HepG2 (cell line): ENCODE measurements around the gene ATG2B. TPM values are rescaled to one million over a fixed set of nuclear protein-coding genes. Genes with fewer than 3 reads are reported as not detected.

Source experiments
- ATAC-seq: fragments of 200-7000 bp; cut with Tn5 transposase; 3 replicates; pipeline ENCODE4 v1.9.1; 2020; ENCODE audit warnings: mild to moderate bottlenecking, moderate library complexity
- BruUV-seq: library from RNA; stranded (reverse); fragments of 400-500 nt; replicated peaks from 2 replicates; lab custom pipeline; 2021; lab: Mats Ljungman, UMichigan
- CTCF ChIA-PET: fragments of 300-600 bp; formaldehyde crosslinking; extraction: SDS; loops from one replicate; lab custom pipeline; 2021; ENCODE audit warnings: low total read pairs, inconsistent platforms, low intra/inter-chr PET ratio; lab: Yijun Ruan, JAX
- POLR2A ChIA-PET: fragments of 350-600 bp; sonication (Branson Sonifier 250); formaldehyde crosslinking; loops from one replicate; lab custom pipeline; 2020; ENCODE audit warnings: antibody characterized with exemption, inconsistent platforms; lab: Yijun Ruan, JAX
- DNase-seq: peaks from one replicate; pipeline ENCODE4 v3.0.0-alpha.2; 2015; ENCODE audit warnings: low spot score
- FAIRE-seq: peaks from 3 replicates; lab custom pipeline; 2011; peaks lifted over from hg19 to GRCh38; lab: Jason Lieb, UNC
- H2AFZ ChIP-seq: one replicate; pipeline ENCODE4 v1.6.1; 2011; ENCODE audit warnings: low read length, inconsistent platforms
- H3K27ac ChIP-seq: fragments of 300-600 bp; 3 replicates; pipeline ENCODE4 v1.8.0; 2011; ENCODE audit warnings: mixed run types, mild to moderate bottlenecking, mixed read lengths, low read length, inconsistent platforms; ENCODE audit not compliant: insufficient read depth; ENCODE audit errors: extremely low read length
- H3K27me3 ChIP-seq, 2 experiments: fragments of 200-600 bp in 1 of 2; 2 replicates in 1 of 2; 3 replicates in 1 of 2; pipeline versions ENCODE4 v1.6.0 to v1.8.0; 2011; ENCODE audit warnings: low read length in 2 of 2, mild to moderate bottlenecking in 2 of 2, moderate library complexity in 2 of 2, inconsistent platforms in 1 of 2; ENCODE audit not compliant: insufficient read depth in 2 of 2, control insufficient read depth in 1 of 2
- H3K36me3 ChIP-seq, 2 experiments: fragments of 200-600 bp in 1 of 2; replicated peaks in 1 of 2; 2 replicates in 1 of 2; 3 replicates in 1 of 2; pipeline versions ENCODE4 v1.5.1 to v1.8.0; 2011; ENCODE audit warnings: low read length in 2 of 2, inconsistent platforms in 1 of 2; ENCODE audit not compliant: insufficient read depth in 2 of 2, control insufficient read depth in 1 of 2
- H3K4me1 ChIP-seq: 2 replicates; pipeline ENCODE4 v1.5.1; 2012; ENCODE audit warnings: low read length, inconsistent platforms; ENCODE audit not compliant: insufficient read depth
- H3K4me2 ChIP-seq: 2 replicates; pipeline ENCODE4 v1.6.0; 2011; ENCODE audit warnings: low read depth, low read length, inconsistent platforms
- H3K4me3 ChIP-seq, 3 experiments: fragments of 200-600 bp in 1 of 3; sonication (generic), shearing (Covaris generic) in 1 of 3; replicated peaks in 1 of 3; 2 replicates each; pipeline ENCODE4 v1.5.1; 2011 to 2016; ENCODE audit warnings: low read length in 3 of 3, inconsistent platforms in 2 of 3, low read depth in 2 of 3, mild to moderate bottlenecking in 2 of 3, control low read depth in 1 of 3, mixed read lengths in 1 of 3; ENCODE audit not compliant: insufficient read depth in 1 of 3
- H3K79me2 ChIP-seq: one replicate; pipeline ENCODE4 v1.6.1; 2011; ENCODE audit warnings: low read length, inconsistent platforms; ENCODE audit not compliant: insufficient read depth
- H3K9ac ChIP-seq: 2 replicates; pipeline ENCODE4 v1.6.0; 2011; ENCODE audit warnings: mild to moderate bottlenecking, low read depth, low read length, inconsistent platforms; ENCODE audit not compliant: insufficient read depth
- H3K9me3 ChIP-seq: 2 replicates; pipeline ENCODE4 v1.5.1; 2012; ENCODE audit warnings: mild to moderate bottlenecking, low read length
- H4K20me1 ChIP-seq: 2 replicates; pipeline ENCODE4 v1.6.0; 2011; ENCODE audit warnings: inconsistent platforms, mild to moderate bottlenecking, low read length, moderate library complexity; ENCODE audit not compliant: insufficient read depth
- ATM ChIP-seq: fragments of 450-650 bp; IDR thresholded peaks from 2 replicates; pipeline ENCODE4 v1.7.1; 2017; ENCODE audit warnings: mild to moderate bottlenecking, borderline replicate concordance
- CC2D1A ChIP-seq: sonication (generic); formaldehyde crosslinking; IDR thresholded peaks from 2 replicates; pipeline ENCODE4 v1.8.1; 2023; ENCODE audit warnings: mild to moderate bottlenecking, missing genetic modification reagents
- GLMP ChIP-seq: sonication (generic); formaldehyde crosslinking; IDR thresholded peaks from 2 replicates; pipeline ENCODE4 v1.9.0; 2021; ENCODE audit warnings: missing genetic modification reagents, mild to moderate bottlenecking, borderline replicate concordance
- GTF3A ChIP-seq: sonication (generic); formaldehyde crosslinking; conservative IDR thresholded peaks from 2 replicates; pipeline ENCODE4 v1.4.0; 2020; ENCODE audit warnings: mild to moderate bottlenecking, missing genetic modification reagents
- HHEX ChIP-seq: IDR thresholded peaks from 2 replicates; pipeline ENCODE4 v1.6.1; 2016; ENCODE audit warnings: control low read depth
- NFRKB ChIP-seq: fragments of 450-650 bp; IDR thresholded peaks from 2 replicates; pipeline ENCODE4 v1.6.1; 2017
- NFYC ChIP-seq: IDR thresholded peaks from 2 replicates; pipeline ENCODE4 v1.6.1; 2016; ENCODE audit warnings: missing genetic modification reagents, missing compliant biosample characterization
- RXRA ChIP-seq: sonication (generic); formaldehyde crosslinking; IDR thresholded peaks from 2 replicates; pipeline ENCODE4 v1.5.1; 2020; ENCODE audit warnings: missing genetic modification reagents
- SP140L ChIP-seq: sonication (generic); formaldehyde crosslinking; IDR thresholded peaks from 2 replicates; pipeline ENCODE4 v1.4.0; 2020; ENCODE audit warnings: missing genetic modification reagents, borderline replicate concordance
- SP5 ChIP-seq: IDR thresholded peaks from 2 replicates; pipeline ENCODE4 v1.6.1; 2016; ENCODE audit warnings: low read depth, borderline replicate concordance
- ZBED4 ChIP-seq: sonication (generic); formaldehyde crosslinking; IDR thresholded peaks from 2 replicates; pipeline ENCODE4 v1.4.0; 2020; ENCODE audit warnings: missing genetic modification reagents, borderline replicate concordance
- ZNF274 ChIP-seq: sonication (generic); formaldehyde crosslinking; IDR thresholded peaks from 2 replicates; pipeline ENCODE4 v1.5.1; 2020; ENCODE audit warnings: mild to moderate bottlenecking, missing genetic modification reagents
- ZSCAN12 ChIP-seq: sonication (generic); formaldehyde crosslinking; IDR thresholded peaks from 2 replicates; pipeline ENCODE4 v1.9.0; 2021; ENCODE audit warnings: mild to moderate bottlenecking, missing genetic modification reagents
- WGBS: methylation state at CpG from one replicate; pipeline ENCODE4 v1.1.6; 2017; ENCODE audit warnings: low lambda C conversion rate; 5-methylcytosine and 5-hydroxymethylcytosine counted together
- in situ Hi-C: cut with HindIII; loops from 2 replicates; pipeline ENCODE4 v1.10.0; 2017; ENCODE audit warnings: low pct_unique_long_range_greater_than_20kb; ENCODE audit not compliant: extremely low pct_ligation_motif_present
- intact Hi-C: fragments of 100-400 bp; cut with micrococcal nuclease; formaldehyde crosslinking; loops from one replicate; pipeline ENCODE4 v1.10.0; 2022; ENCODE audit not compliant: unreplicated experiment
- polyA plus RNA-seq, 8 experiments: library from polyadenylated mRNA; depleted of rRNA in 3 of 8; stranded (reverse) in 7 of 8; unstranded in 1 of 8; fragments of >200 nt; fragmentation: Illumina TruSeq in 4 of 8; extraction: Trizol in 4 of 8; gene quantifications; 2 replicates each; pipeline versions ENCODE4 v1.2.1 to v1.2.3, GENCODE V29; 2011 to 2016; ENCODE audit warnings: low read depth in 4 of 8, missing spikeins in 1 of 8, mixed read lengths in 1 of 8; ENCODE audit not compliant: insufficient read depth in 1 of 8
- total RNA-seq, 5 experiments: library from RNA; depleted of rRNA; stranded (reverse); fragments of >200 nt; fragmentation: Illumina TruSeq; extraction: Trizol; gene quantifications; 2 replicates each; pipeline ENCODE4 v1.2.3, GENCODE V29; 2016; ENCODE audit warnings: low read depth in 1 of 5
- TF ChIP-seq, protein P1 (sequence below): sonication (generic); formaldehyde crosslinking; IDR thresholded peaks from 2 replicates; pipeline ENCODE4 v1.9.0; 2021; ENCODE audit warnings: missing genetic modification reagents, borderline replicate concordance

ATG2B gene
- total and polyA plus RNA-seq, 2 of the 13 experiments (the other 11 are each of a cell fraction or from before 2014, with no cell fraction given), result 7.4 to 7.5 TPM

DNA sequence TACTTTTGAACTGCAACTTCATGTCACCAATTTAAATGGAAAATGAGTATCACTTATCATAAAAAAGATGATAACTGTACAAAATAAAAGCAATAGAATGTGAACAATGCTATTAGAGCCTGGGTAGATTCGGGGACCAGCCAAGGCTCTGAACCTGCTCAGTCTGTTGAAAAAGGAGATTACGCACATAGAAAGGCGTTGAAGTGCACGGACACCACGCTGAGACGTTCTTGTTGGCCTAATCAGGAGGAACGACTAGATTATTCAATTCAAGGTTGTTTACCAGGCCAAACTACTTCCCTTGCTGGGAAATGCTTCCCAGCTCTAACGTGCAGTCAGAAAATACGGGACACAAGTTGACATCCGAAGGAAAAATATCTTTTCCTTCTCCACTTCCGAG, 130.6 kb downstream of the ATG2B start:
- no peak for ATAC-seq
- no peaks in the 10 kb centered on the region for H3K36me3 ChIP-seq
- H2AFZ ChIP-seq, result no peak overlapping the region
- BruUV-seq, result no TSS peak
- 50% methylated on average over 11 of the region's 11 CpGs for WGBS
- FAIRE-seq, result no peak
- H3K9me3 ChIP-seq, result no peaks in the 10 kb centered on the region
- TF ChIP-seq ZBED4 (CRISPR knock-in tag), result no peak
- TF ChIP-seq NFYC (CRISPR knock-in tag), result no peak
- TF ChIP-seq NFRKB, result no peak
- TF ChIP-seq ZSCAN12 (CRISPR knock-in tag), result no peak
- no peak for TF ChIP-seq RXRA (CRISPR knock-in tag)
- no peak for TF ChIP-seq HHEX
- TF ChIP-seq GLMP, result no peak
- no peak for TF ChIP-seq GTF3A (CRISPR knock-in tag)
- no peak for TF ChIP-seq ZNF274 (CRISPR knock-in tag)
- TF ChIP-seq, protein P1, sequence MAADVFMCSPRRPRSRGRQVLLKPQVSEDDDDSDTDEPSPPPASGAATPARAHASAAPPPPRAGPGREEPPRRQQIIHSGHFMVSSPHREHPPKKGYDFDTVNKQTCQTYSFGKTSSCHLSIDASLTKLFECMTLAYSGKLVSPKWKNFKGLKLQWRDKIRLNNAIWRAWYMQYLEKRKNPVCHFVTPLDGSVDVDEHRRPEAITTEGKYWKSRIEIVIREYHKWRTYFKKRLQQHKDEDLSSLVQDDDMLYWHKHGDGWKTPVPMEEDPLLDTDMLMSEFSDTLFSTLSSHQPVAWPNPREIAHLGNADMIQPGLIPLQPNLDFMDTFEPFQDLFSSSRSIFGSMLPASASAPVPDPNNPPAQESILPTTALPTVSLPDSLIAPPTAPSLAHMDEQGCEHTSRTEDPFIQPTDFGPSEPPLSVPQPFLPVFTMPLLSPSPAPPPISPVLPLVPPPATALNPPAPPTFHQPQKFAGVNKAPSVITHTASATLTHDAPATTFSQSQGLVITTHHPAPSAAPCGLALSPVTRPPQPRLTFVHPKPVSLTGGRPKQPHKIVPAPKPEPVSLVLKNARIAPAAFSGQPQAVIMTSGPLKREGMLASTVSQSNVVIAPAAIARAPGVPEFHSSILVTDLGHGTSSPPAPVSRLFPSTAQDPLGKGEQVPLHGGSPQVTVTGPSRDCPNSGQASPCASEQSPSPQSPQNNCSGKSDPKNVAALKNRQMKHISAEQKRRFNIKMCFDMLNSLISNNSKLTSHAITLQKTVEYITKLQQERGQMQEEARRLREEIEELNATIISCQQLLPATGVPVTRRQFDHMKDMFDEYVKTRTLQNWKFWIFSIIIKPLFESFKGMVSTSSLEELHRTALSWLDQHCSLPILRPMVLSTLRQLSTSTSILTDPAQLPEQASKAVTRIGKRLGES (CRISPR knock-in tag), result no peak
- no peak for TF ChIP-seq ATM
- no peak for TF ChIP-seq SP5
- TF ChIP-seq SP140L, result no peak
- no peak for TF ChIP-seq CC2D1A (CRISPR knock-in tag)
- H3K27ac ChIP-seq, result no peak overlapping the region
- in situ Hi-C loops, result no loop called here
- H3K4me3 ChIP-seq, result no peak overlapping the region
- ChIA-PET CTCF (no interaction called here), POLR2A (no interaction called here)
- no peak overlapping the region for H3K4me2 ChIP-seq
- H4K20me1 ChIP-seq, result no peaks in the 10 kb centered on the region
- no peaks in the 10 kb centered on the region for H3K4me1 ChIP-seq
- peaks cover 0 to 14% of the 10 kb centered on the region in 2 experiments; a peak in 2 of 5 replicates for H3K27me3 ChIP-seq
- intact Hi-C loops, result no loop called here
- H3K79me2 ChIP-seq, result no peaks in the 10 kb centered on the region
- no peak for DNase-seq
- H3K9ac ChIP-seq, result no peak overlapping the region
